ENCODE measurements around the gene VPS13D. TPM values are rescaled to one million over a fixed set of nuclear protein-coding genes. Genes with fewer than 3 reads are reported as not detected.

The VPS13D gene
- polyA plus RNA-seq, 1 of the 3 experiments (the other 2 are of a cell fraction): 15.0 TPM

- CTCF ChIA-PET: interaction anchor here (1.1 to 3.9 kb wide), 3 partner anchors 10 to 63 kb away, joined by 3 to 37 read pairs (median 4); no protein-coding TSS in a partner anchor
- TF ChIP-seq TEAD4 (IDR thresholded peaks at IDR 0.05; ENCODE audit: borderline replicate concordance, insufficient read depth) (no peak), MAX (IDR thresholded peaks at IDR 0.05; ENCODE audit: low read depth) (no peak), CTCF (IDR thresholded peaks at IDR 0.05) (no peak), EZH2phosphoT487 (IDR thresholded peaks at IDR 0.05; ENCODE audit: borderline replicate concordance, low read depth) (no peak), POLR2AphosphoS5 (IDR thresholded peaks at IDR 0.05; ENCODE audit: low read depth, low read length) (no peak), USF1 (IDR thresholded peaks at IDR 0.05; ENCODE audit: borderline replicate concordance, low read depth) (no peak), GABPA (IDR thresholded peaks at IDR 0.05; ENCODE audit: low read depth) (no peak), NRF1 (IDR thresholded peaks at IDR 0.05; ENCODE audit: low read depth, low read length) (no peak), GATA2 (CRISPR knock-in tag; IDR thresholded peaks at IDR 0.05) (no peak), ELF1 (IDR thresholded peaks at IDR 0.05) (no peak), FOXM1 (IDR thresholded peaks at IDR 0.05; ENCODE audit: low read depth) (no peak), CHD2 (IDR thresholded peaks at IDR 0.05; ENCODE audit: low read length, partially characterized antibody) (no peak), RCOR1 (IDR thresholded peaks at IDR 0.05; ENCODE audit: low read length) (no peak)
- H3K9me2 ChIP-seq: no peaks in the 10 kb centered on the region
Observed at GRCh38 chr1:12188115-12188514, 41.7 kb upstream of the VPS13D start.

GRCh38 chr1:12188657-12189327 lies 41.0 kb upstream of the VPS13D start:
- Histone ChIP-seq H3K36me3 (replicated peaks in 1 of 2; ENCODE audit: control insufficient read depth in 1 of 2, insufficient read depth in 2 of 2, low read length in 1 of 2) (no peaks in the 10 kb centered on the region), H3K4me2 (no peak overlapping the region), H3K27me3 (ENCODE audit: insufficient read depth) (no peaks in the 10 kb centered on the region), H3K79me2 (ENCODE audit: insufficient read depth) (no peaks in the 10 kb centered on the region), H3K27ac (ENCODE audit: low read depth in 2 of 2, low read length in 1 of 2) (no peak overlapping the region), H3K9me3 (no peaks in the 10 kb centered on the region), H3K9ac (no peak overlapping the region), H3K4me1 (ENCODE audit: control insufficient read depth in 1 of 2, insufficient read depth in 2 of 2, low read depth in 1 of 2, low read length in 1 of 2) (peaks cover 9 to 32% of the 10 kb centered on the region in 2 experiments; a peak in 3 of 4 replicates), H3F3A (replicated peaks; ENCODE audit: insufficient read depth) (no peaks in the 10 kb centered on the region), H4K20me1 (ENCODE audit: insufficient read depth) (no peaks in the 10 kb centered on the region), H3K9me2 (no peaks in the 10 kb centered on the region), H3K4me3 (ENCODE audit: low read depth in 2 of 2, low read length in 1 of 2) (no peak overlapping the region), H2AFZ (ENCODE audit: low read depth) (no peak overlapping the region)
- CTCF ChIA-PET: interaction anchor here (1.1 to 3.9 kb wide), 3 partner anchors 12 to 64 kb away, joined by 3 to 37 read pairs (median 3); no protein-coding TSS in a partner anchor
- DNase-seq: no peak
- WGBS (ENCODE audit: low lambda C conversion rate): 85% methylated on average over 12 of the region's 13 CpGs
- POLR2A ChIA-PET: no interaction called here
- TF ChIP-seq FOXM1 (IDR thresholded peaks at IDR 0.05; ENCODE audit: low read depth) (no peak), EP300 (IDR thresholded peaks at IDR 0.05; ENCODE audit: borderline replicate concordance in 1 of 2, low read depth in 1 of 2, low read length in 1 of 2) (no peak), NRF1 (IDR thresholded peaks at IDR 0.05; ENCODE audit: low read depth, low read length) (no peak), CHD2 (IDR thresholded peaks at IDR 0.05; ENCODE audit: low read length, partially characterized antibody) (no peak), EZH2phosphoT487 (IDR thresholded peaks at IDR 0.05; ENCODE audit: borderline replicate concordance, low read depth) (no peak), REST (IDR thresholded peaks at IDR 0.05; ENCODE audit: low read depth, low read length) (no peak), RFX5 (IDR thresholded peaks at IDR 0.05; ENCODE audit: low read length) (no peak), MEF2A (IDR thresholded peaks at IDR 0.05; ENCODE audit: borderline replicate concordance, low read depth) (no peak), USF1 (IDR thresholded peaks at IDR 0.05; ENCODE audit: borderline replicate concordance, low read depth) (no peak), MXI1 (IDR thresholded peaks at IDR 0.05; ENCODE audit: low read depth, low read length) (no peak), NFIC (IDR thresholded peaks at IDR 0.05; ENCODE audit: borderline replicate concordance) (no peak), SMC3 (IDR thresholded peaks at IDR 0.05; ENCODE audit: low read depth, low read length) (no peak)

More at GRCh38 chr1:12188115-12188514, 41.7 kb upstream of the VPS13D start:
- Histone ChIP-seq H2AFZ (ENCODE audit: low read depth) (no peak overlapping the region), H3K36me3 (replicated peaks in 1 of 2; ENCODE audit: control insufficient read depth in 1 of 2, insufficient read depth in 2 of 2, low read length in 1 of 2) (no peaks in the 10 kb centered on the region), H4K20me1 (ENCODE audit: insufficient read depth) (no peaks in the 10 kb centered on the region), H3F3A (replicated peaks; ENCODE audit: insufficient read depth) (peaks cover 3% of the 10 kb centered on the region), H3K9me3 (no peaks in the 10 kb centered on the region), H3K27ac (ENCODE audit: low read depth in 2 of 2, low read length in 1 of 2) (no peak overlapping the region), H3K27me3 (ENCODE audit: insufficient read depth) (no peaks in the 10 kb centered on the region), H3K4me1 (ENCODE audit: control insufficient read depth in 1 of 2, insufficient read depth in 2 of 2, low read depth in 1 of 2, low read length in 1 of 2) (peaks cover 10 to 32% of the 10 kb centered on the region in 2 experiments; a peak in 3 of 4 replicates), H3K9ac (no peak overlapping the region), H3K4me3 (ENCODE audit: low read depth in 2 of 2, low read length in 1 of 2) (no peak overlapping the region), H3K79me2 (ENCODE audit: insufficient read depth) (no peaks in the 10 kb centered on the region), H3K4me2 (no peak overlapping the region)
- POLR2A ChIA-PET: no interaction called here
- whole genome bisulfite sequencing (ENCODE audit: low lambda C conversion rate): 45% methylated on average over 3 of the region's 3 CpGs
- DNase-seq: no peak

Measured in SK-N-SH (cell line).